Endometrial microvascular endothelial cells (primary cell): ENCODE data around the gene GPC6. TPM values are rescaled to one million over a fixed set of nuclear protein-coding genes. Genes with fewer than 3 reads are reported as not detected.
"Not testable (repeated sequence)": the region's sequence is repeated elsewhere in the genome, so short reads cannot be mapped to it uniquely, and the experiment has no call there.

Experiments used
- in situ Hi-C: cut with HindIII; loops from 2 replicates; pipeline ENCODE4 v1.10.0; 2017; ENCODE audit warnings: low sequenced_read_pairs, low pct_unique_long_range_greater_than_20kb; ENCODE audit errors: inconsistent ontology term
- total RNA-seq: library from RNA; depleted of rRNA; stranded (reverse); fragments of >200 nt; gene quantifications from one replicate; pipeline ENCODE4 v1.2.3, GENCODE V29; 2015; ENCODE audit errors: inconsistent ontology term

Gene GPC6
- total RNA-seq, 1 donor from 2014 or later = 0.46 TPM

GRCh38 chr13:93406136-93406535 lies 179.5 kb downstream of the GPC6 start:
- in situ Hi-C loops = no loop called here

DNA sequence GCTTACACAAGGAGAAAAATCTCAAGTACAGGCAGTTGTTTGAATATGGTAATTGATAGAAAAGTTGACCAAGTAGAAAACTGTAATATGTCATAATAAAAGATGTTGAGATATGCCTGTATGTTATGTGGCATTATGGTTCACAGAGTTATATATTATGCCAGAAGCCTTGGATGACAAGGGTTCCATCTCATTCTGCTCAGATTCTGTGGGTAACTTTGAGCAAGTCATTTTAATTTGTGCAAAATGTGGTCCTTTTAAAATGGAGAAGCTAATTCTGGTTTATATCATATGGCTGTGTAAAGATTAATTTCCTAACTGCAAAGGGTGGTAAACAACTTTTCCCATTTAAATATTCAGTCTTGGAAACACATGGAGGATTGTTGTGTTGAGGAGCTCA lies 180.9 kb downstream of the GPC6 start:
- in situ Hi-C loops = no loop called here

GRCh38 chr13:93409001-93409400 lies 182.4 kb downstream of the GPC6 start:
- in situ Hi-C loops = no loop called here

- in situ Hi-C loops = no loop called here
Observed at GRCh38 chr13:93409816-93410215, 183.2 kb downstream of the GPC6 start.

- in situ Hi-C loops = no loop called here
Observed at GRCh38 chr13:93411186-93411680, 184.6 kb downstream of the GPC6 start.

GRCh38 chr13:93412676-93413075 lies 186.1 kb downstream of the GPC6 start:
- in situ Hi-C loops = no loop called here

- in situ Hi-C loops = no loop called here
Observed at GRCh38 chr13:93413972-93414717, 187.5 kb downstream of the GPC6 start.

DNA sequence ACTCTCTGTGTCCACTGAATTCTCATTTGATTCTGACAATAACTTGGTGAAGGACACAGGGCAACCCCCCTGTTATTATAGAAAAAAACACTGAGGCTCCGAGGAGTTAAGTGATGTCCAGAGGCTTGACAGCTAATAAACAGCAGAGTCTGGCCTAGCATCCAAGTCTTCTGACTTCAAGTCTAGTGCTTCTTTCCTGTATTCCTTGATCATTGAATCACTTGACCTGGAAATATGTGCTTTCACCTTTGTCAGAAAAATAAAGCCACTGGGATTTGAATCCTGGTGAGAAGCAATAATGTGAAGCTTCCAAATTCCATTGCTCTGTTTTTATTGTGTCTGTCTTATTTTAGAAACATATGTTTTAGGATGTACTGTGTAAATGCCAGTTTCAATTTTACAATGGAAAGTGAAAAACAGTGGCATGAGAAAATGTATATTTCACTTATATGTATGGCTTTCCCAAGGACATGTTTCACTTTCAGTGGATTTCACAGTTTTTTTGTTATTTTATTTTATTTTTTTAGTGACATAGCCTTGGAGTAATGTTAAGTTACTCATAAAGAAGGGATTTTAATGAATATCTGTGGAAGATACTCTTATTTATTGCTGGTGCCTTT lies 190.2 kb downstream of the GPC6 start:
- in situ Hi-C loops = no loop called here

DNA sequence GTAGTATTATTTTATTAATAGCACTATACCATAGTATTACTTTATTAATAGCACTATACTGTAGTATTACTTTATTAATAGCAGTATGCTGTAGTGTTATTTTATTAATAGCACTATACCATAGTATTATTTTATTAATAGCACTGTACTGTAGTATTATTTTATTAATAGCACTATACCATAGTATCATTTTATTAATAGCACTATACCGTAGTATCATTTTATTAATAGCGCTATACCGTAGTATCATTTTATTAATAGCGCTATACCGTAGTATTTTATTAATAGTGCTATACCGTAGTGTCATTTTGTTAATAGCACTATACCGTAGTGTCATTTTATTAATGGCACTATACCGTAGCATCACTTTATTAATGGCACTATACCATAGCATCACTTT lies 191.8 kb downstream of the GPC6 start:
- in situ Hi-C loops = no loop called here

- in situ Hi-C loops = no loop called here
Observed at GRCh38 chr13:93420206-93420605, 193.6 kb downstream of the GPC6 start.

DNA sequence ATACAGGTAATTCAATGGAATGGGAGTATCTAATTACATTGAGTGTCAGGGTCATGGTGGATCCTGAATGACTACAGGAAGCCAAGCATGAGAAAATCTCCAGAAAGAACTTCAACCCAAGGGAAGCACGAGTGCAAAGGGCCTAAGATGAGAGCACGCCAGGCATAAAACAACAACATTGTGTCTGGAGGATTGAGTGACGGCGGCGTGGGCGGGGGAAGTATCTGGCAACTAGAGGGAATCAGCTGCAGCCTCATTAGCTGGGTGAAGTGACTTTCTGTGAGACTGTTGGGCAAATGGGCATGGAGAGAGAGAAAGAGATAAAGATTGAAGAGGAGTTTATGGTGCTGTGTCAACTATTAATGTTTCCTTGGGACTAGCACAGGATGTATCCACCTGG lies 194.3 kb downstream of the GPC6 start:
- in situ Hi-C loops = no loop called here

- in situ Hi-C loops = no loop called here
Observed at GRCh38 chr13:93422980-93423543, 196.5 kb downstream of the GPC6 start.

GRCh38 chr13:93425411-93425810 lies 198.8 kb downstream of the GPC6 start:
- in situ Hi-C loops = no loop called here

- in situ Hi-C loops = no loop called here
Observed at GRCh38 chr13:93430381-93430780, 203.8 kb downstream of the GPC6 start.

- in situ Hi-C loops = no loop called here
Observed at GRCh38 chr13:93435651-93436050, 209.0 kb downstream of the GPC6 start.

- in situ Hi-C loops = no loop called here
Observed at GRCh38 chr13:93437081-93437480, 210.5 kb downstream of the GPC6 start.

DNA sequence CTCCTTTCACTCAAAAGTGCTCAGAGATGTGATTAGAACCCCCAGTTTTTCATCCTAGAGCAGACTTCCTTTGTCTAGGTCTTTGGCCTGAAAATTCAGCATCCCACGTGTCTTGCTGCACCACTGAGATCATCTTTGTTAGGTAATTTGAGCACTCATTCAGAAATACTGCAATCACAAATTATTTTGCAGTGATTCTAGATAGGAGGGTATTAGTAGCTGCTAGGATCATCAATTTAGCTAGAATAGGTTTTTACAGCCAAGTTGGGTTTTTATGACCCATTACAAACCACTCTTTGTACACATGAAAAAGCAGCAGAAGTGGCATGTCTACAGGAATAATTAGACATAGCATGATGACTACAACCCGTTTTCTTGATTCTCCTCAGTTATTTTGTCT lies 219.6 kb downstream of the GPC6 start:
- in situ Hi-C loops = no loop called here

DNA sequence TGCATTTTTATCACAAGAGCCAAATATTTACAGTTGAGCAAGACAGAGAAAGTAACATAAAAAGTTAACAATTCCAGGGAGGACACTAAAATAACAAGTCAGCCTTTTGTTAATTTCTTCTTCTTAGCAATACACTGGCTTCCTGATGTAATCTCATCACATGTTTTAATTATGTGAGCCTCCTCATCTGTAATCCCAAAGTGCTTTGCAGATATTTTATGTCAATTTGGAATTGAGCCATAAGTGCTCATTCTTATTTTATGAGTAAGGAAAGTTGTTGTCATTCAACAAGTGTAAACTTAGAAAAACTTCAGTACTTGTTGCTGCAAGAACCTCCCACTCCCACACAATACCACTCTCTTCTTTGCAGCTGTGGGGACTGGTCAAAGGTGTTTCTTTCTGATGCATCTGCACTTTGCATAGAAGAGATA lies 223.6 kb downstream of the GPC6 start:
- in situ Hi-C loops = no loop called here

GRCh38 chr13:93450761-93451160 lies 224.2 kb downstream of the GPC6 start:
- in situ Hi-C loops = no loop called here

- in situ Hi-C loops = not testable (repeated sequence)
Observed at GRCh38 chr13:93454676-93455235, 228.1 kb downstream of the GPC6 start.
